Stomach smooth muscle (tissue), 2 donors: Measurements from ENCODE around the gene SENP6.
"Not testable (repeated sequence)": the region's sequence is repeated elsewhere in the genome, so short reads cannot be mapped to it uniquely, and the experiment has no call there.

ENCODE experiments used
- H3K27ac ChIP-seq: one replicate; pipeline ENCODE4 v1.7.0; 2013; ENCODE audit warnings: mild to moderate bottlenecking, low read length, inconsistent platforms
- H3K27me3 ChIP-seq, 2 donors: one replicate each; pipeline ENCODE4 v1.7.0; 2013; ENCODE audit warnings: low read length in 2 of 2; ENCODE audit not compliant: insufficient read depth in 2 of 2, control insufficient read depth in 1 of 2
- H3K36me3 ChIP-seq, 2 donors: one replicate each; pipeline ENCODE4 v1.7.0; 2013; ENCODE audit warnings: low read length in 2 of 2; ENCODE audit not compliant: control insufficient read depth in 2 of 2, insufficient read depth in 2 of 2
- H3K4me1 ChIP-seq: one replicate; pipeline ENCODE4 v1.7.0; 2013; ENCODE audit warnings: low read length; ENCODE audit not compliant: control insufficient read depth, insufficient read depth
- H3K4me3 ChIP-seq, 2 donors: one replicate each; pipeline ENCODE4 v1.7.0; 2013; ENCODE audit warnings: low read length in 2 of 2
- H3K9ac ChIP-seq, 2 donors: one replicate each; pipeline ENCODE4 v1.7.0; 2013; ENCODE audit warnings: low read length in 2 of 2, mild to moderate bottlenecking in 1 of 2
- H3K9me3 ChIP-seq, 2 donors: one replicate each; pipeline ENCODE4 v1.7.0; 2013; ENCODE audit warnings: low read length in 2 of 2; ENCODE audit not compliant: control insufficient read depth in 2 of 2
- donor health status: healthy.
- donor health status: Pancreatic carcinoma.

SENP6 gene

GRCh38 chr6:75691012-75691411, 89.3 kb downstream of the SENP6 start:
- H3K27ac ChIP-seq: no peak overlapping the region
- H3K4me1 ChIP-seq: no peaks in the 10 kb centered on the region
- no peaks in the 10 kb centered on the region for H3K9me3 ChIP-seq
- peaks cover 5 to 7% of the 10 kb centered on the region in 2 donors for H3K36me3 ChIP-seq
- H3K4me3 ChIP-seq: no peak overlapping the region
- no peaks in the 10 kb centered on the region for H3K27me3 ChIP-seq
- no peak overlapping the region for H3K9ac ChIP-seq

DNA sequence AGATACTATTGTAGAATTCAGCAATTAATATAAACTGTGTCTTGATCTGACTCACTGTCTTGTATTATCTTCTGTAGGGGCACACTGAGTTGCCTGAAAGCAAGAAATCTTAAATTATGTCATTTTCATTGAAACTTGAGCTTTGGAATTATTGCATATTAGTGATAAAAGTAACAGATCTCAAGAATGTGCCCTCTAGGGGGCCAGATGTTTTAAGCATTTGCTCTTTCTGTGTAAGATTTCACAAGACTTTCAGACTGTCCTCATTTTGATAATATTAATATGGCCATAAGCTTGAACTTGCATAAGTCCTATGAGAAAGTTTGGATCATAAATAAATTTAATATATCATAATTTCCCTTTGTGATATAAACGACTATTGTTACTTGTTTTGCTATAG, 91.9 kb downstream of the SENP6 start:
- Histone ChIP-seq H3K9ac (no peak overlapping the region), H3K9me3 (no peaks in the 10 kb centered on the region), H3K36me3 (peaks cover 22 to 25% of the 10 kb centered on the region in 2 donors), H3K27me3 (no peaks in the 10 kb centered on the region), H3K4me1 (no peaks in the 10 kb centered on the region), H3K4me3 (no peak overlapping the region), H3K27ac (no peak overlapping the region)

DNA sequence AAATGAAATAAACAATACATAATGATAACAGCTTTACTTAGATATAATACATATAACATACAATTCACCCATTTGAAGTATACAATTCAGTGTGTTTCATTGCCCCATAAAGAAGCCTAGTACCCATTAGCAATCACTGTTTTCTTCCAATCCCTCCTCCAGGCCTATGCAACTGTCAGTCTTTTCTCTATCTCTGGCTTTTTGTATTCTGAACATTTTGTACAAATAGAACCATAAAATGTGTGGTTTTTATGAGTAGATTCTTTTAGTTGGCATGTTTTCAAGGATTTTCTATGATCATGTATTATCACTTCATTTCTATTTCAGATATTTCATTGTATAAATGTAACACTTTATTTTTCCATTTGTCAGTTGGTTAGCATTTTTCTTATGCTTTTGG, 92.7 kb downstream of the SENP6 start:
- Histone ChIP-seq H3K36me3 (peaks cover 22 to 25% of the 10 kb centered on the region in 2 donors), H3K4me3 (no peak overlapping the region), H3K9ac (no peak overlapping the region), H3K9me3 (no peaks in the 10 kb centered on the region), H3K4me1 (no peaks in the 10 kb centered on the region), H3K27me3 (no peaks in the 10 kb centered on the region), H3K27ac (no peak overlapping the region)

DNA sequence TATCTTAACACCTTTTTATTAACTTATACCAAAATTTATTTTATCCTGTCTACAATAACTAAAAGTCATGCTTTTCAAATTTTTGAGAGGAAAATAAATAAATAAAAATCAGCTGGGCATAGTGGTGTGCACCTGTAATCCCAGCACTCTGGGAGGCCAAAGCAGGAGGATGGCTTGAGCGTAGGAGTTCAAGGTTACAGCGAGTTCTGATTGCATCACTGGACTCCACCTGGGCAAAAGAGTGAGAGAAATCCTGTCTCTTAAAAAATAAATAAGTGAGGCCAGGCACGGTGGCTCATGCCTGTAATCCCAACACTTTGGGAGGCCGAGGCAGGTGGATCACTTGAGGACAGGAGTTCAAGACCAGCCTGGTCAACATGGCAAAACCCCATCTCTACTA, 106.7 kb downstream of the SENP6 start:
- H3K27ac ChIP-seq, H3K4me1 ChIP-seq, H3K27me3 ChIP-seq, H3K9me3 ChIP-seq, H3K9ac ChIP-seq, H3K4me3 ChIP-seq: not testable (repeated sequence)
- H3K36me3 ChIP-seq: peaks cover 21 to 26% of the 10 kb centered on the region in 2 donors

DNA sequence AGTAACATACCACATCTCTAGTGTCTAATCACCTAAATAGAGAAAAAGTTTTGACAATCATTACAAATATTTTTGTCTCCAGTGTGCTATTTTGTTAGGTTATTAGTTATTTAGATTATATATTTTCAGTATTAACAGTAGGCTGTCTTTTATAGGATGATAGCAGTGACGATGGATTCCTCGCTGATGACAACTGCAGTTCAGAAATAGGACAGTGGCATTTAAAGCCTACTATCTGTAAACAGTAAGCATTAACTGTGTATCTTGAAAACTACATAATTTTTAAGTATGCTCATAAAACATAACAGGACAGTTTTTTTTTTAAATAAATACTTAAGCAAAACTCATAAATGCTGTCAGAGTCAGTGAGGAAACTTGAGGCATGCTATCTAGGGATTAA, 109.5 kb downstream of the SENP6 start:
- H3K4me1 ChIP-seq: no peaks in the 10 kb centered on the region

GRCh38 chr6:75719133-75719532, 117.5 kb downstream of the SENP6 start:
- Histone ChIP-seq H3K36me3 (peaks cover 0 to 16% of the 10 kb centered on the region in 2 donors), H3K27me3 (no peaks in the 10 kb centered on the region), H3K4me1 (no peaks in the 10 kb centered on the region), H3K4me3 (no peak overlapping the region), H3K9me3 (no peaks in the 10 kb centered on the region), H3K9ac (no peak overlapping the region), H3K27ac (no peak overlapping the region)

More for the DNA sequence above, 109.5 kb downstream of the SENP6 start:
- H3K9ac ChIP-seq: no peak overlapping the region
- H3K36me3 ChIP-seq: peaks cover 15 to 35% of the 10 kb centered on the region in 2 donors
- H3K27ac ChIP-seq: no peak overlapping the region
- no peaks in the 10 kb centered on the region for H3K9me3 ChIP-seq
- H3K27me3 ChIP-seq: no peaks in the 10 kb centered on the region
- H3K4me3 ChIP-seq: no peak overlapping the region

DNA sequence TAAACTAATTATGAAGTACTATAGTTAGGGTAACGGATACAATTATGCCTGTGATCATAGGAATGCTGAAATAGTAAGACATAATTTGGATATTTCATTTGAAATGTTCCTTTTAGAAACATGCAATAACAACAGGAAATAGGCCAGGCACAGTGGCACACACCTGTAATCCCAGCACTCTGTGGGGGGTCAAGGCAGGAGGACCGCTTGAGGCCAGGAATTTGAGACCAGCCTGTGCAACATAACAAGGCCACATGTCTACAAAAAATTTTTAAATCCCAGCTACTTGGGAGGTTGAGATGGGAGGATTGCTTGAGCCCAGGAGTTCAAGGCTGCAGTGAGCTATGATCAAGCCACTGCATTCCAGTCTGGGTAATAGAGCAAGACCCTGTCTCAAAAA, 121.7 kb downstream of the SENP6 start:
- no peaks in the 10 kb centered on the region for H3K4me1 ChIP-seq
- no peaks in the 10 kb centered on the region for H3K27me3 ChIP-seq
- H3K9ac ChIP-seq: no peak overlapping the region
- H3K27ac ChIP-seq: no peak overlapping the region
- H3K36me3 ChIP-seq: peaks cover 0 to 4% of the 10 kb centered on the region in 2 donors
- no peak overlapping the region for H3K4me3 ChIP-seq
- no peaks in the 10 kb centered on the region for H3K9me3 ChIP-seq

DNA sequence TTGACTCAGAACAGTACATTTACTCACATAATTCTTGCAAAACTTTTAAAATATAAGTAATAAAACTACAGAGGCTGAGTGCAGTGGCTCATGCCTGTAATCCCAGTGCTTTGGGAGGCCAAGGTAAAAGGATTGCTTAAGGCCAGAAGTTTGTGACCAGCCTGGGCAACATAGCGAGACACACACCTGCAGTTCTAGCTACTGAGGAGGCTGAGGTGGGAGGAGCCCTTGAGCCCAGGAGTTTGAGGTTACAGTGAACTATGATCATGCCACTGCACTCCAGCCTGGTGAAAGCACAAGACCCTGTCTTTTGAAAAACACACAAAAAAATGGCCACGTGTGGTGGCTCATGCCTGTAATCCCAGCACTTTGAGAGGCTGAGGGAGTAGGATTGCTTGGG, 125.5 kb downstream of the SENP6 start:
- Histone ChIP-seq H3K27ac (no peak overlapping the region), H3K36me3 (no peaks in the 10 kb centered on the region), H3K4me1 (no peaks in the 10 kb centered on the region), H3K9me3 (no peaks in the 10 kb centered on the region), H3K27me3 (no peaks in the 10 kb centered on the region), H3K4me3 (no peak overlapping the region), H3K9ac (no peak overlapping the region)

- not testable (repeated sequence) for H3K36me3 ChIP-seq, H3K9me3 ChIP-seq, H3K4me1 ChIP-seq, H3K9ac ChIP-seq, H3K4me3 ChIP-seq, H3K27ac ChIP-seq, H3K27me3 ChIP-seq
Measured at GRCh38 chr6:75731029-75731428, 129.3 kb downstream of the SENP6 start.

- Histone ChIP-seq H3K9me3 (no peaks in the 10 kb centered on the region), H3K9ac (no peak overlapping the region), H3K27me3 (no peaks in the 10 kb centered on the region), H3K4me1 (no peaks in the 10 kb centered on the region), H3K27ac (no peak overlapping the region), H3K4me3 (no peak overlapping the region), H3K36me3 (no peaks in the 10 kb centered on the region)
Measured at GRCh38 chr6:75735491-75736186, 134.0 kb downstream of the SENP6 start.

- H3K4me1 ChIP-seq: no peaks in the 10 kb centered on the region
- H3K36me3 ChIP-seq: no peaks in the 10 kb centered on the region
- H3K9me3 ChIP-seq: no peaks in the 10 kb centered on the region
- no peak overlapping the region for H3K4me3 ChIP-seq
- H3K9ac ChIP-seq: no peak overlapping the region
- no peaks in the 10 kb centered on the region for H3K27me3 ChIP-seq
- H3K27ac ChIP-seq: no peak overlapping the region
Measured at GRCh38 chr6:75743971-75744370, 142.3 kb downstream of the SENP6 start.
